HepG2 (cell line): Measurements from ENCODE around the gene MARS2. TPM values are rescaled to one million over a fixed set of nuclear protein-coding genes. Genes with fewer than 3 reads are reported as not detected.

Source experiments
- ATAC-seq: fragments of 200-7000 bp; cut with Tn5 transposase; 3 replicates; pipeline ENCODE4 v1.9.1; 2020; ENCODE audit warnings: mild to moderate bottlenecking, moderate library complexity
- BruUV-seq: library from RNA; stranded (reverse); fragments of 400-500 nt; replicated peaks from 2 replicates; lab custom pipeline; 2021; lab: Mats Ljungman, UMichigan
- CTCF ChIA-PET: fragments of 300-600 bp; formaldehyde crosslinking; extraction: SDS; loops from one replicate; lab custom pipeline; 2021; ENCODE audit warnings: low total read pairs, inconsistent platforms, low intra/inter-chr PET ratio; lab: Yijun Ruan, JAX
- POLR2A ChIA-PET: fragments of 350-600 bp; sonication (Branson Sonifier 250); formaldehyde crosslinking; loops from one replicate; lab custom pipeline; 2020; ENCODE audit warnings: antibody characterized with exemption, inconsistent platforms; lab: Yijun Ruan, JAX
- DNase-seq: peaks from one replicate; pipeline ENCODE4 v3.0.0-alpha.2; 2015; ENCODE audit warnings: low spot score
- FAIRE-seq: peaks from 3 replicates; lab custom pipeline; 2011; peaks lifted over from hg19 to GRCh38; lab: Jason Lieb, UNC
- H2AFZ ChIP-seq: one replicate; pipeline ENCODE4 v1.6.1; 2011; ENCODE audit warnings: low read length, inconsistent platforms
- H3K27ac ChIP-seq: fragments of 300-600 bp; 3 replicates; pipeline ENCODE4 v1.8.0; 2011; ENCODE audit warnings: mixed run types, mild to moderate bottlenecking, mixed read lengths, low read length, inconsistent platforms; ENCODE audit not compliant: insufficient read depth; ENCODE audit errors: extremely low read length
- H3K27me3 ChIP-seq, 2 experiments: fragments of 200-600 bp in 1 of 2; 2 replicates in 1 of 2; 3 replicates in 1 of 2; pipeline versions ENCODE4 v1.6.0 to v1.8.0; 2011; ENCODE audit warnings: low read length in 2 of 2, mild to moderate bottlenecking in 2 of 2, moderate library complexity in 2 of 2, inconsistent platforms in 1 of 2; ENCODE audit not compliant: insufficient read depth in 2 of 2, control insufficient read depth in 1 of 2
- H3K36me3 ChIP-seq, 2 experiments: fragments of 200-600 bp in 1 of 2; replicated peaks in 1 of 2; 2 replicates in 1 of 2; 3 replicates in 1 of 2; pipeline versions ENCODE4 v1.5.1 to v1.8.0; 2011; ENCODE audit warnings: low read length in 2 of 2, inconsistent platforms in 1 of 2; ENCODE audit not compliant: insufficient read depth in 2 of 2, control insufficient read depth in 1 of 2
- H3K4me1 ChIP-seq: 2 replicates; pipeline ENCODE4 v1.5.1; 2012; ENCODE audit warnings: low read length, inconsistent platforms; ENCODE audit not compliant: insufficient read depth
- H3K4me2 ChIP-seq: 2 replicates; pipeline ENCODE4 v1.6.0; 2011; ENCODE audit warnings: low read depth, low read length, inconsistent platforms
- H3K4me3 ChIP-seq, 3 experiments: fragments of 200-600 bp in 1 of 3; sonication (generic), shearing (Covaris generic) in 1 of 3; replicated peaks in 1 of 3; 2 replicates each; pipeline ENCODE4 v1.5.1; 2011 to 2016; ENCODE audit warnings: low read length in 3 of 3, inconsistent platforms in 2 of 3, low read depth in 2 of 3, mild to moderate bottlenecking in 2 of 3, control low read depth in 1 of 3, mixed read lengths in 1 of 3; ENCODE audit not compliant: insufficient read depth in 1 of 3
- H3K79me2 ChIP-seq: one replicate; pipeline ENCODE4 v1.6.1; 2011; ENCODE audit warnings: low read length, inconsistent platforms; ENCODE audit not compliant: insufficient read depth
- H3K9ac ChIP-seq: 2 replicates; pipeline ENCODE4 v1.6.0; 2011; ENCODE audit warnings: mild to moderate bottlenecking, low read depth, low read length, inconsistent platforms; ENCODE audit not compliant: insufficient read depth
- H3K9me3 ChIP-seq: 2 replicates; pipeline ENCODE4 v1.5.1; 2012; ENCODE audit warnings: mild to moderate bottlenecking, low read length
- H4K20me1 ChIP-seq: 2 replicates; pipeline ENCODE4 v1.6.0; 2011; ENCODE audit warnings: inconsistent platforms, mild to moderate bottlenecking, low read length, moderate library complexity; ENCODE audit not compliant: insufficient read depth
- ARID5B ChIP-seq: IDR thresholded peaks from 2 replicates; pipeline ENCODE4 v1.4.0; 2020; ENCODE audit warnings: mild to moderate bottlenecking, missing genetic modification reagents
- BRD4 ChIP-seq: sonication (generic); formaldehyde crosslinking; IDR thresholded peaks from 2 replicates; pipeline ENCODE4 v1.4.0; 2020; ENCODE audit warnings: missing genetic modification reagents
- FOXP1 ChIP-seq, 2 experiments: fragments of 450-650 bp in 1 of 2; IDR thresholded peaks; 2 replicates each; pipeline ENCODE4 v1.6.1; 2017 to 2018; ENCODE audit warnings: antibody characterized with exemption in 1 of 2
- MLXIP ChIP-seq: sonication (generic); formaldehyde crosslinking; IDR thresholded peaks from 2 replicates; pipeline ENCODE4 v1.9.0; 2021; ENCODE audit warnings: missing genetic modification reagents, borderline replicate concordance
- MXI1 ChIP-seq: IDR thresholded peaks from 3 replicates; pipeline ENCODE4 v1.6.1; 2012; ENCODE audit warnings: low read depth, low read length, inconsistent platforms, borderline replicate concordance
- MYC ChIP-seq: sonication (generic); formaldehyde crosslinking; IDR thresholded peaks from 2 replicates; pipeline ENCODE4 v1.9.0; 2021; ENCODE audit warnings: missing genetic modification reagents, borderline replicate concordance
- MYPOP ChIP-seq: sonication (generic); formaldehyde crosslinking; IDR thresholded peaks from 2 replicates; pipeline ENCODE4 v1.8.1; 2023; ENCODE audit warnings: mild to moderate bottlenecking, moderate library complexity, missing genetic modification reagents
- SOX5 ChIP-seq: IDR thresholded peaks from 2 replicates; pipeline ENCODE4 v1.6.1; 2016; ENCODE audit warnings: borderline replicate concordance
- TARDBP ChIP-seq: sonication (generic); formaldehyde crosslinking; IDR thresholded peaks from 2 replicates; pipeline ENCODE4 v1.8.0; 2022; ENCODE audit warnings: mild to moderate bottlenecking, missing genetic modification reagents
- ZFP82 ChIP-seq: sonication (generic); formaldehyde crosslinking; IDR thresholded peaks from 2 replicates; pipeline ENCODE4 v1.5.1; 2020; ENCODE audit warnings: mild to moderate bottlenecking, missing genetic modification reagents, borderline replicate concordance
- ZFYVE20 ChIP-seq: sonication (generic); formaldehyde crosslinking; IDR thresholded peaks from 2 replicates; pipeline ENCODE4 v1.8.0; 2023; ENCODE audit warnings: low read depth, mild to moderate bottlenecking, moderate library complexity, missing genetic modification reagents, borderline replicate concordance
- ZNF138 ChIP-seq: sonication (generic); formaldehyde crosslinking; IDR thresholded peaks from 2 replicates; pipeline ENCODE4 v1.5.0; 2020; ENCODE audit warnings: mild to moderate bottlenecking, low read depth, missing genetic modification reagents
- ZNF570 ChIP-seq: sonication (generic); formaldehyde crosslinking; IDR thresholded peaks from 2 replicates; pipeline ENCODE4 v1.4.0; 2020; ENCODE audit warnings: mild to moderate bottlenecking, missing genetic modification reagents, borderline replicate concordance
- ZNF784 ChIP-seq: sonication (generic); formaldehyde crosslinking; IDR thresholded peaks from 2 replicates; pipeline ENCODE4 v1.5.1; 2020; ENCODE audit warnings: missing genetic modification reagents, mild to moderate bottlenecking, borderline replicate concordance
- in situ Hi-C: cut with HindIII; loops from 2 replicates; pipeline ENCODE4 v1.10.0; 2017; ENCODE audit warnings: low pct_unique_long_range_greater_than_20kb; ENCODE audit not compliant: extremely low pct_ligation_motif_present
- intact Hi-C: fragments of 100-400 bp; cut with micrococcal nuclease; formaldehyde crosslinking; loops from one replicate; pipeline ENCODE4 v1.10.0; 2022; ENCODE audit not compliant: unreplicated experiment
- polyA plus RNA-seq, 8 experiments: library from polyadenylated mRNA; depleted of rRNA in 3 of 8; stranded (reverse) in 7 of 8; unstranded in 1 of 8; fragments of >200 nt; fragmentation: Illumina TruSeq in 4 of 8; extraction: Trizol in 4 of 8; gene quantifications; 2 replicates each; pipeline versions ENCODE4 v1.2.1 to v1.2.3, GENCODE V29; 2011 to 2016; ENCODE audit warnings: low read depth in 4 of 8, missing spikeins in 1 of 8, mixed read lengths in 1 of 8; ENCODE audit not compliant: insufficient read depth in 1 of 8
- total RNA-seq, 5 experiments: library from RNA; depleted of rRNA; stranded (reverse); fragments of >200 nt; fragmentation: Illumina TruSeq; extraction: Trizol; gene quantifications; 2 replicates each; pipeline ENCODE4 v1.2.3, GENCODE V29; 2016; ENCODE audit warnings: low read depth in 1 of 5

MARS2 gene
- total and polyA plus RNA-seq, 2 of the 13 experiments (the other 11 are each of a cell fraction or from before 2014, with no cell fraction given), result 6.9 to 16.2 TPM

GRCh38 chr2:197657562-197657961 lies 47.6 kb upstream of the MARS2 start:
- POLR2A ChIA-PET, result no interaction called here
- TF ChIP-seq FOXP1 (IDR thresholded peaks at IDR 0.05) (peak; percentile 92), FOXP1 (CRISPR knock-in tag; IDR thresholded peaks at IDR 0.05) (peak; percentile 97), ZFP82 (CRISPR knock-in tag) (no peak), ZNF570 (CRISPR knock-in tag) (no peak), MLXIP (CRISPR knock-in tag) (no peak), SOX5 (CRISPR knock-in tag) (peak; percentile 24; the same call in 1 of the 2 replicates), BRD4 (CRISPR knock-in tag) (no peak), ARID5B (CRISPR knock-in tag) (peak; percentile 83), ZNF784 (CRISPR knock-in tag) (no peak), MYC (CRISPR knock-in tag) (no peak), TARDBP (no peak), ZFYVE20 (CRISPR knock-in tag) (no peak), ZNF138 (no peak), MXI1 (no peak), MYPOP (no peak)

More at GRCh38 chr2:197657562-197657961, 47.6 kb upstream of the MARS2 start:
- no peaks in the 10 kb centered on the region for H3K36me3 ChIP-seq
- H3K79me2 ChIP-seq, result no peaks in the 10 kb centered on the region
- H3K4me3 ChIP-seq, result no peak overlapping the region
- CTCF ChIA-PET, result no interaction called here
- in situ Hi-C loops, result no loop called here
- H3K9me3 ChIP-seq, result no peaks in the 10 kb centered on the region
- no peak overlapping the region for H2AFZ ChIP-seq
- H3K27ac ChIP-seq, result no peak overlapping the region
- DNase-seq (no peak), ATAC-seq (peak; percentile 55; the same call in 1 of the 3 replicates), FAIRE-seq (no peak)
- H3K4me1 ChIP-seq, result peaks cover 10% of the 10 kb centered on the region; the same call in 1 of the 2 replicates
- intact Hi-C loops, result no loop called here
- H3K9ac ChIP-seq, result no peak overlapping the region
- no peaks in the 10 kb centered on the region for H4K20me1 ChIP-seq
- no peaks in the 10 kb centered on the region for H3K27me3 ChIP-seq
- no TSS peak for BruUV-seq
- no peak overlapping the region for H3K4me2 ChIP-seq
